Subcutaneous abdominal adipose tissue (tissue), 5 donors: Measurements from ENCODE around the gene LILRA2.
A peak's percentile ranks its signal among the peaks of the same experiment; 100 is the strongest.

Experiments
- H3K27ac ChIP-seq: one replicate; pipeline ENCODE4 v1.7.0; 2013; ENCODE audit warnings: low read depth, mild to moderate bottlenecking, inconsistent platforms, low read length, moderate library complexity
- H3K27me3 ChIP-seq, 5 donors: one replicate each; pipeline ENCODE4 v1.7.0; 2013; ENCODE audit warnings: low read length in 5 of 5, inconsistent platforms in 1 of 5; ENCODE audit not compliant: control insufficient read depth in 5 of 5, insufficient read depth in 4 of 5
- H3K36me3 ChIP-seq, 5 donors: one replicate each; pipeline ENCODE4 v1.7.0; 2013; ENCODE audit warnings: low read length in 5 of 5; ENCODE audit not compliant: control insufficient read depth in 5 of 5, insufficient read depth in 5 of 5
- H3K4me1 ChIP-seq, 5 donors: one replicate each; pipeline ENCODE4 v1.7.0; 2013; ENCODE audit warnings: low read length in 5 of 5, mild to moderate bottlenecking in 3 of 5, moderate library complexity in 1 of 5; ENCODE audit not compliant: control insufficient read depth in 5 of 5, insufficient read depth in 5 of 5
- H3K4me3 ChIP-seq, 5 donors: one replicate each; pipeline ENCODE4 v1.7.0; 2013; ENCODE audit warnings: low read length in 5 of 5, low read depth in 1 of 5
- H3K9ac ChIP-seq, 5 donors: one replicate each; pipeline ENCODE4 v1.7.0; 2013; ENCODE audit warnings: low read length in 5 of 5, mild to moderate bottlenecking in 4 of 5, moderate library complexity in 3 of 5
- H3K9me3 ChIP-seq, 5 donors: one replicate each; pipeline ENCODE4 v1.7.0; 2013; ENCODE audit warnings: low read length in 5 of 5; ENCODE audit not compliant: control insufficient read depth in 5 of 5
- donor health status: healthy.
- donor health status: healthy.
- donor health status: healthy.
- donor health status: healthy.
- donor health status: healthy.

LILRA2 gene

DNA sequence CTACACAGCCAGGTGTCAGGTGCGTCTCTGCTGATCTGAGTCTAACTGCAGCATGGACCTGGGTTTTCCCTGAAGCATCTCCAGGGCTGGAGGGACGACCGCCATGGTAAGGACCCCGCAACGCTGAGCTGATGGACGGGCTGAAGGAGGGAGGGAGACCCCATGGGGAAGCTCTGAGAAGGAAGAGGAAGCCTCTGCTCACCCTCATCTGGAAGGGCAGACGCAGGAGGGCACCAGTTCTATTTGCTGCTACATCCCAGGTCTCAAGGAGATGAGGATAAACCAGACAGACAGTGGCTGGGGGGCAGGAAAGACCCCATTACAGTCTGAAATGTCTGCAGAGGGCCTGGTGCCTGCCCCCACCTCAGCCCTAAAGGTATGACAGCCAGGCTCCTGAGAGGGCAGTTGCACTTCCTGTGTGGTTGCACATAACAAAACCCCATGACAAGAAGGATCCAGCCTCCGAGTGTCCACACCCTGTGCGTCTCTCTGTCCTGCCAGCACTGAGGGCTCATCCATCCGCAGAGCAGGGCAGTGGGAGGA is at the start of gene LILRA2:
Gene LILRA2, plus strand, starts transcription at position 461 of the 543 bp plus-strand sequence. CDS start 89 bp downstream, outside the sequence.
- Histone ChIP-seq H3K36me3 (peaks cover 0 to 4% (median 0%) of the 10 kb centered on the region in 5 donors), H3K4me1 (peaks cover 0 to 27% (median 2%) of the 10 kb centered on the region in 5 donors), H3K27ac (no peak within 1 kb of the TSS), H3K9me3 (no peaks in the 10 kb centered on the region), H3K27me3 (peaks cover 0 to 15% (median 5%) of the 10 kb centered on the region in 5 donors), H3K4me3 (peak within 1 kb of the TSS in 2 of 5 donors; percentile 46 to 50), H3K9ac (no peak within 1 kb of the TSS)

DNA sequence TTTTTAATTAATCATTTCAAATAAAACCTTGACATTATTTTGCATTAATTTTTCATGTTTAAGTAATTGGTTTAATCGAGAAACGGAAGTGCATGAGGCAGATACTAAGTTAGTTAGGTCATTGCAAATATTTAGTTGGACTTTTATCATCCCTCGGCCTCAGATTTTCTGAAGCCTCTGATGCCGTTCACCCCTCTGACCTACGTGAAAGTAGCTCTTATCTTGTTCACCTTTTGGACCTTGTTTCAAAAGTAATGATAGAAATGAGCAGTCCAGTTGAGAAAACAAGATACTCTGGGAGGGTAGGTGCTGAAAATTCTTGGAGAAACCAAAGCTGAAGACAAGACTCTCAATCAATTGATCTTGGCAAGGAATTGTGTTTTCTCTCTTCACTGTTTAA is 48.0 kb upstream of the LILRA2 start:
- Histone ChIP-seq H3K36me3 (no peaks in the 10 kb centered on the region), H3K4me1 (peaks cover 0 to 29% (median 4%) of the 10 kb centered on the region in 5 donors), H3K9ac (no peak overlapping the region), H3K9me3 (no peaks in the 10 kb centered on the region), H3K27ac (no peak overlapping the region), H3K27me3 (peaks cover 0 to 9% (median 4%) of the 10 kb centered on the region in 5 donors), H3K4me3 (no peak overlapping the region)

DNA sequence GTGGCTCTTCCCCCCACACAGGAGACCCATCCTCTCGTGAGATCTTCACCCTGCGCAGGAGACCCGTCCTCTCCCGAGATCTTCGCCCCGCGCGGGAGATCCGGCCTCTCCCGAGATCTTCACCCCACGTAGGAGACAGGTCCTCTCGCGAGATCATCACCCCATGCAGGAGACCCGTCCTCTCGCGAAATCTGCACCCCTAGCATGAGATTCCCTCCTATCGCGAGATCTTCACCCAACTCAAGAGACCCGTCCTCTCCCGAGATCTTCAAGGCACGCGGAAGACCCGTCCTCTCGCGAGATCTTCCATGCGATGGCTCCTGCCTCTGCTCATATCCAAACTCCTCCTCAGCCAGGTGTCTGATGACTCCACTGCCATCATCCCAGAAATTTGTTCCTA is 46.6 kb upstream of the LILRA2 start:
- no peak overlapping the region for H3K9ac ChIP-seq
- no peaks in the 10 kb centered on the region for H3K36me3 ChIP-seq
- peaks cover 0 to 4% (median 0%) of the 10 kb centered on the region in 5 donors for H3K27me3 ChIP-seq
- H3K9me3 ChIP-seq, result no peaks in the 10 kb centered on the region
- H3K4me3 ChIP-seq, result no peak overlapping the region
- H3K4me1 ChIP-seq, result peaks cover 0 to 16% (median 0%) of the 10 kb centered on the region in 5 donors
- no peak overlapping the region for H3K27ac ChIP-seq

DNA sequence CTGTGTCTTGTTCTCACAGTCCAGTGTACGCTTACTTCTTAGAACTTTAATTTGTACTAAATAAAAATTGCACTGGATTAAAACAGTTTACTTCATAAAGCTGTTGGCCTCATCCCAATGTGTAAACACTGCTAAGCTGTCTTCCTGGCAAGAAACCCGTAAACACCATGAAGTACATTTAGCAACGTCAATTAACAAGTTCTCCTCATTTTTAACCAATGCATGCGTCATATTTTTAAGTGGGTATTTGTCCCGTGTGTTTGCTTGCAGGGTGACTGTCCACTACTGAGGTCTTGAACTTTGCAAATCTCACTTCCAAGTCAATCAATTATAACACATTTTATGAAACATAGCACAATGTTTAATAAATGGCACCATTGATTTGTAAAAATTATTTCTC is 42.7 kb upstream of the LILRA2 start:
- Histone ChIP-seq H3K36me3 (no peaks in the 10 kb centered on the region), H3K9ac (no peak overlapping the region), H3K27ac (no peak overlapping the region), H3K4me3 (no peak overlapping the region), H3K4me1 (no peaks in the 10 kb centered on the region), H3K9me3 (no peaks in the 10 kb centered on the region), H3K27me3 (peaks cover 12 to 20% (median 18%) of the 10 kb centered on the region in 5 donors)

DNA sequence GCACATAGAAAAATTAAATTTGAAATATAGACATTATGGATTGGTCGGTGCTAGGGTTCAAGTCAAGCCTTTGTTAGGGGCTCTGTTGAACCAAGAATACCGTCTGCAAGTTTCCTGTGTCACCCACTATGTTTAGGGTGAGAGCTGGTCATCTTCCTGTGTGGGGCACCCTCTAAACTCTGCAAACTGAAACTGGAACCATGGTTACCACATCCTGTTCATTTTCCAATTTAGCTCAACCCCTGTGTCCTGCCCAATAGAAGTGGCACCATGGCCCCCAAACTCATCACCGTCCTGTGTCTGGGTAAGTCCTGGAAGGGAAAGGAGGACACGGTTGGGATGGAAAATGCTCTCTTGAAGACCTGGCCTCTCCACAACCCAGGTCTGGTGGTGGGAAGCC is 41.1 kb upstream of the LILRA2 start:
- Histone ChIP-seq H3K9ac (no peak overlapping the region), H3K27me3 (peaks cover 12 to 20% (median 18%) of the 10 kb centered on the region in 5 donors), H3K27ac (no peak overlapping the region), H3K9me3 (no peaks in the 10 kb centered on the region), H3K4me1 (no peaks in the 10 kb centered on the region), H3K36me3 (no peaks in the 10 kb centered on the region), H3K4me3 (no peak overlapping the region)

DNA sequence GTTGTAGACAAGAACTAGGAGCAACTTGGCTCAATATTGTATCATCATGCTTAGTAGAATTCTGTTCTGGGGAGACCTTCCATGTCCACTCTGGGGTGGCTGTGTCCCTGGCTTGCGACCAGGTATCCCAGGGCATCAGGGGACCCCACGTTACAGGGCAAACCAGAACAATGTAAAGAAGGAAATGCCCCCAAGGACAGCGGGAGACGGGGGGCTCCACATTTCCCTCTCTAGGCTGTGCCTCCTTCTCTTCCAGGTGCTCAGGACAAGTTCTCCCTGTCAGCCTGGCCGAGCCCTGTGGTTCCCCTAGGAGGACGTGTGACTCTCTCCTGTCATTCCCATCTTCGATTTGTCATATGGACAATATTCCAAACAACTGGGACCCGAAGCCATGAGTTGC is 40.1 kb upstream of the LILRA2 start:
- H3K9me3 ChIP-seq, result no peaks in the 10 kb centered on the region
- H3K4me1 ChIP-seq, result no peaks in the 10 kb centered on the region
- H3K27me3 ChIP-seq, result peaks cover 12 to 20% (median 18%) of the 10 kb centered on the region in 5 donors
- no peak overlapping the region for H3K4me3 ChIP-seq
- no peaks in the 10 kb centered on the region for H3K36me3 ChIP-seq
- H3K27ac ChIP-seq, result no peak overlapping the region
- no peak overlapping the region for H3K9ac ChIP-seq

DNA sequence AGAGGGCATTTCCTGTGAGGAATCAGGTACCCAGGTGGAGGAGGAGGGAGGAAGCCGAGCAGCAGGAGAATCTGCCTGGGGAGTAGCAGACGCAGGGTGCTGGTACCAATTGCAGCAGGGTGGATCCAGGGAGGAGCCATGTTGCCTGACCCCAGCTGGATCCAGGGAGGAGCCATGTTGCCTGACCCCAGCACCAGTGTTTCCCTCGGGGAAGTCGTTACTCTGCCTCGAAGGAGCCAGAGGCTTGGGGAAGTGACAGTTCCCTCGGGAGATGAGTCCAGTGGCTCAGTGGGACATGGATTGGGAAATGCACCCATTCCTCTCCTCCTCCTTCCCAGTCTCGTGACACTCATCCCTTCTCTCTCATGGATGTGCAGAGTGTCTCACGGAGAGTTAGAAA is 39.4 kb upstream of the LILRA2 start:
- Histone ChIP-seq H3K4me3 (no peak overlapping the region), H3K9ac (no peak overlapping the region), H3K27me3 (peaks cover 12 to 20% (median 18%) of the 10 kb centered on the region in 5 donors), H3K4me1 (no peaks in the 10 kb centered on the region), H3K27ac (no peak overlapping the region), H3K36me3 (no peaks in the 10 kb centered on the region), H3K9me3 (no peaks in the 10 kb centered on the region)

DNA sequence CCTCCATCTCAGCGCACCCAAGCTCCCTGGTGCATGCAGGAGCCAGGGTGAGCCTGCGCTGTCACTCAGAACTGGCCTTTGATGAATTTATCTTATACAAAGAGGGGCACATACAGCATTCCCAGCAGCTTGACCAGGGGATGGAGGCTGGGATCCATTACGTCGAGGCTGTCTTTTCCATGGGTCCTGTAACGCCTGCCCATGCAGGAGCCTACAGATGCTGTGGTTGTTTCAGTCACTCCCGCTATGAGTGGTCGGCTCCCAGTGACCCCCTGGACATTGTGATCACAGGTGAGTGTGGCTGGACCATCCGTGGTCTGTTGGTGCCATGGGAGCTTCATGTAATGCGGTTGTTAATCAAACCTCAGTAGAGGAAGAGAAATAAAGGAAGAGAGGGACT is 38.0 kb upstream of the LILRA2 start:
- Histone ChIP-seq H3K4me3 (no peak overlapping the region), H3K4me1 (no peaks in the 10 kb centered on the region), H3K9me3 (no peaks in the 10 kb centered on the region), H3K36me3 (no peaks in the 10 kb centered on the region), H3K27ac (no peak overlapping the region), H3K9ac (no peak overlapping the region), H3K27me3 (peaks cover 12 to 20% (median 18%) of the 10 kb centered on the region in 5 donors)

DNA sequence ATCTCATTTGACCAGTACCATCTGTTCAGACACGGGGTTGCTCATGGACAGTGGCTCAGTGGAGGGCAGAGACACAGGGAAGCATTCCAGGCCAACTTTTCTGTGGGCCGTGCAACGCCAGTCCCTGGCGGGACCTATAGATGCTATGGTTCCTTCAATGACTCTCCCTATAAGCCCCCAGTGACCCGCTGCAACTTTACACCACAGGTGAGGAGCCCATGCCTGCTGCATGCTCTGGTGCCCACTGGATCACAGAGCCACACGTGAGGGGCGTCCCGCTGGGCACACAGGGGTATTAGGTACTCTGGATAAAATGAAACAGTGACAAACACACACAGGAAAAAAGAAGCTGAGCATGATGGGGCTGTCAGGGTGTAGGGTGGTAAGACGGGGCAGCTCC is 36.6 kb upstream of the LILRA2 start:
- Histone ChIP-seq H3K36me3 (no peaks in the 10 kb centered on the region), H3K9me3 (no peaks in the 10 kb centered on the region), H3K4me1 (no peaks in the 10 kb centered on the region), H3K27me3 (peaks cover 12 to 20% (median 18%) of the 10 kb centered on the region in 5 donors), H3K9ac (no peak overlapping the region), H3K4me3 (no peak overlapping the region), H3K27ac (no peak overlapping the region)

DNA sequence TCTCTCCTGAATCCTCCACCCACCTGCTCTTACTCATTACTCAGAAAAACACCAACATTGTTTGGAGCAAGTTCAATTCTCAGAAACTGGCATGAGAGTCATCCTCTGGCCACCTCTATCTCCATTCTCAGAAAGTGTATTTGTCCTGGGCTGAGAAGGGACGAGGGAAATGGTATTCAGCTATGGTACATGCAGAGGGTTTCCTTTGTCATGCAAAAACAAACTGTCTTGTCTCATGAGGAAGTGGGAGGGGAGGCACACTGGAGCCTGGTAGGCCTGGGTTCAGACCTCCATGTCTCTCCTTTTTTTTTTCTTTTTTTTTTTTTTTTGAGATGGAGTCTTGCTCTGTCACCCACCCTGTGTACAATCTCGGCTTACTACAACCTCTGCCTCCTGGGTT is 31.9 kb upstream of the LILRA2 start:
- Histone ChIP-seq H3K9ac (no peak overlapping the region), H3K4me3 (no peak overlapping the region), H3K27me3 (peaks cover 0 to 5% (median 2%) of the 10 kb centered on the region in 5 donors), H3K4me1 (no peaks in the 10 kb centered on the region), H3K9me3 (no peaks in the 10 kb centered on the region), H3K36me3 (no peaks in the 10 kb centered on the region), H3K27ac (no peak overlapping the region)
